HEK293 (cell line): ENCODE measurements around the gene HADHB.

Experiments used
- GLIS1 ChIP-seq: fragments of 450-650 bp; formaldehyde crosslinking; IDR thresholded peaks from 2 replicates; pipeline ENCODE4 v1.5.1; 2016; ENCODE audit warnings: missing biosample characterization, missing genetic modification characterization
- GLIS2 ChIP-seq: fragments of 450-650 bp; formaldehyde crosslinking; IDR thresholded peaks from 2 replicates; pipeline ENCODE4 v1.5.1; 2016; ENCODE audit warnings: missing biosample characterization, missing genetic modification characterization
- INSM2 ChIP-seq: fragments of 450-650 bp; formaldehyde crosslinking; IDR thresholded peaks from 2 replicates; pipeline ENCODE4 v1.5.1; 2016; ENCODE audit warnings: missing biosample characterization, missing genetic modification characterization
- PATZ1 ChIP-seq: fragments of 450-650 bp; formaldehyde crosslinking; IDR thresholded peaks from 2 replicates; pipeline ENCODE4 v1.5.1; 2016; ENCODE audit warnings: missing biosample characterization, missing genetic modification characterization
- PRDM1 ChIP-seq: fragments of 450-650 bp; formaldehyde crosslinking; IDR thresholded peaks from 2 replicates; pipeline ENCODE4; 2016; ENCODE audit warnings: missing biosample characterization, missing genetic modification characterization
- REST ChIP-seq: fragments of 450-650 bp; formaldehyde crosslinking; IDR thresholded peaks from 2 replicates; pipeline ENCODE4 v1.5.1; 2016; ENCODE audit warnings: missing biosample characterization, missing genetic modification characterization
- SCRT2 ChIP-seq: fragments of 450-650 bp; formaldehyde crosslinking; IDR thresholded peaks from 2 replicates; pipeline ENCODE4 v1.5.1; 2016; ENCODE audit warnings: missing biosample characterization, missing genetic modification characterization
- TSHZ1 ChIP-seq: fragments of 450-650 bp; formaldehyde crosslinking; IDR thresholded peaks from 2 replicates; pipeline ENCODE4 v1.5.1; 2016; ENCODE audit warnings: missing biosample characterization, missing genetic modification characterization, borderline replicate concordance
- WT1 ChIP-seq: fragments of 450-650 bp; formaldehyde crosslinking; IDR thresholded peaks from 2 replicates; pipeline ENCODE4 v1.5.1; 2016; ENCODE audit warnings: missing biosample characterization, missing genetic modification characterization
- ZBTB7A ChIP-seq: fragments of 450-650 bp; formaldehyde crosslinking; IDR thresholded peaks from 2 replicates; pipeline ENCODE4 v1.5.1; 2016; ENCODE audit warnings: low read depth, missing biosample characterization, missing genetic modification characterization
- ZBTB8A ChIP-seq: fragments of 450-650 bp; formaldehyde crosslinking; IDR thresholded peaks from 2 replicates; pipeline ENCODE4 v1.5.1; 2016; ENCODE audit warnings: missing biosample characterization, missing genetic modification characterization
- ZFP41 ChIP-seq: fragments of 450-650 bp; formaldehyde crosslinking; IDR thresholded peaks from 2 replicates; pipeline ENCODE4 v1.5.1; 2016; ENCODE audit warnings: missing biosample characterization, missing genetic modification characterization, borderline replicate concordance
- ZNF133 ChIP-seq: fragments of 450-650 bp; formaldehyde crosslinking; IDR thresholded peaks from 2 replicates; pipeline ENCODE4 v1.5.1; 2016; ENCODE audit warnings: missing biosample characterization, missing genetic modification characterization
- ZNF140 ChIP-seq: fragments of 450-650 bp; formaldehyde crosslinking; IDR thresholded peaks from 2 replicates; pipeline ENCODE4 v1.5.1; 2016; ENCODE audit warnings: missing biosample characterization, missing genetic modification characterization
- ZNF239 ChIP-seq: fragments of 450-650 bp; formaldehyde crosslinking; IDR thresholded peaks from 2 replicates; pipeline ENCODE4 v1.5.1; 2016; ENCODE audit warnings: missing biosample characterization, missing genetic modification characterization
- ZNF248 ChIP-seq: fragments of 450-650 bp; formaldehyde crosslinking; IDR thresholded peaks from 2 replicates; pipeline ENCODE4 v1.5.1; 2017; ENCODE audit warnings: missing biosample characterization, missing genetic modification characterization
- ZNF302 ChIP-seq: fragments of 450-650 bp; formaldehyde crosslinking; IDR thresholded peaks from 2 replicates; pipeline ENCODE4 v1.5.1; 2016; ENCODE audit warnings: missing biosample characterization, missing genetic modification characterization, low read depth
- ZNF341 ChIP-seq: fragments of 450-650 bp; formaldehyde crosslinking; IDR thresholded peaks from 2 replicates; pipeline ENCODE4; 2016; ENCODE audit warnings: low read depth, missing biosample characterization, missing genetic modification characterization
- ZNF394 ChIP-seq: fragments of 450-650 bp; formaldehyde crosslinking; IDR thresholded peaks from 2 replicates; pipeline ENCODE4 v1.5.1; 2016; ENCODE audit warnings: missing biosample characterization, missing genetic modification characterization, mild to moderate bottlenecking, moderate library complexity, borderline replicate concordance
- ZNF433 ChIP-seq: fragments of 450-650 bp; formaldehyde crosslinking; IDR thresholded peaks from 2 replicates; pipeline ENCODE4 v1.5.1; 2016; ENCODE audit warnings: missing biosample characterization, missing genetic modification characterization, low read depth
- ZNF48 ChIP-seq: fragments of 450-650 bp; formaldehyde crosslinking; IDR thresholded peaks from 2 replicates; pipeline ENCODE4 v1.5.1; 2016; ENCODE audit warnings: missing biosample characterization, missing genetic modification characterization
- ZNF513 ChIP-seq: fragments of 450-650 bp; IDR thresholded peaks from 2 replicates; pipeline ENCODE4 v1.5.1; 2018; ENCODE audit warnings: missing biosample characterization, missing genetic modification characterization
- ZNF654 ChIP-seq: fragments of 450-650 bp; formaldehyde crosslinking; IDR thresholded peaks from 2 replicates; pipeline ENCODE4 v1.5.1; 2016; ENCODE audit warnings: low read depth, missing biosample characterization, missing genetic modification characterization
- ZNF792 ChIP-seq: fragments of 450-650 bp; formaldehyde crosslinking; IDR thresholded peaks from 2 replicates; pipeline ENCODE4 v1.5.1; 2016; ENCODE audit warnings: missing biosample characterization, missing genetic modification characterization
- ZSCAN18 ChIP-seq: fragments of 450-650 bp; formaldehyde crosslinking; IDR thresholded peaks from 2 replicates; pipeline ENCODE4 v1.5.1; 2016; ENCODE audit warnings: missing biosample characterization, missing genetic modification characterization

HADHB gene

GRCh38 chr2:26244309-26245230 lies at the start of gene HADHB, which contains the start of gene HADHA (continued):
- TF ChIP-seq WT1 (no peak), ZBTB8A (tag by site-specific recombination) (peak; percentile 48; the same call in 1 of the 2 replicates), ZNF341 (tag by site-specific recombination) (no peak), ZNF394 (tag by site-specific recombination) (peak; percentile 15; the same call in 1 of the 2 replicates), INSM2 (tag by site-specific recombination) (no peak), GLIS1 (tag by site-specific recombination) (peak; percentile 76), PATZ1 (tag by site-specific recombination) (peak; percentile 86), ZNF140 (no peak), ZBTB7A (peak; percentile 11; the same call in 1 of the 2 replicates), ZNF513 (tag by site-specific recombination) (no peak), ZSCAN18 (tag by site-specific recombination) (no peak), ZNF433 (tag by site-specific recombination) (no peak), ZNF302 (tag by site-specific recombination) (no peak), ZNF133 (tag by site-specific recombination) (no peak), ZFP41 (tag by site-specific recombination) (no peak), PRDM1 (tag by site-specific recombination) (peak; percentile 68; the same call in 1 of the 2 replicates), GLIS2 (tag by site-specific recombination) (peak; percentile 51), SCRT2 (0 out of 2 replicates have a peak, but pooled peaks have one; percentile 24), REST (tag by site-specific recombination) (peak; percentile 91), ZNF248 (tag by site-specific recombination) (no peak), ZNF792 (tag by site-specific recombination) (no peak), TSHZ1 (tag by site-specific recombination) (no peak; the same call in 1 of the 2 replicates), ZNF239 (tag by site-specific recombination) (no peak), ZNF654 (tag by site-specific recombination) (no peak; the same call in 1 of the 2 replicates), ZNF48 (no peak)
